Hematopoietic multipotent progenitor cell treated with erythropoietin and hydrocortisone succinate and interleukin-3 and kit ligand, for 15 days (in vitro differentiated cells): ENCODE data around the gene PNPLA6.
A peak's percentile ranks its signal among the peaks of the same experiment; 100 is the strongest.

ENCODE experiments used
- DNase-seq: peaks from one replicate; pipeline ENCODE4 v3.0.0-alpha.2; 2015; ENCODE audit warnings: low spot score

Gene PNPLA6

DNA sequence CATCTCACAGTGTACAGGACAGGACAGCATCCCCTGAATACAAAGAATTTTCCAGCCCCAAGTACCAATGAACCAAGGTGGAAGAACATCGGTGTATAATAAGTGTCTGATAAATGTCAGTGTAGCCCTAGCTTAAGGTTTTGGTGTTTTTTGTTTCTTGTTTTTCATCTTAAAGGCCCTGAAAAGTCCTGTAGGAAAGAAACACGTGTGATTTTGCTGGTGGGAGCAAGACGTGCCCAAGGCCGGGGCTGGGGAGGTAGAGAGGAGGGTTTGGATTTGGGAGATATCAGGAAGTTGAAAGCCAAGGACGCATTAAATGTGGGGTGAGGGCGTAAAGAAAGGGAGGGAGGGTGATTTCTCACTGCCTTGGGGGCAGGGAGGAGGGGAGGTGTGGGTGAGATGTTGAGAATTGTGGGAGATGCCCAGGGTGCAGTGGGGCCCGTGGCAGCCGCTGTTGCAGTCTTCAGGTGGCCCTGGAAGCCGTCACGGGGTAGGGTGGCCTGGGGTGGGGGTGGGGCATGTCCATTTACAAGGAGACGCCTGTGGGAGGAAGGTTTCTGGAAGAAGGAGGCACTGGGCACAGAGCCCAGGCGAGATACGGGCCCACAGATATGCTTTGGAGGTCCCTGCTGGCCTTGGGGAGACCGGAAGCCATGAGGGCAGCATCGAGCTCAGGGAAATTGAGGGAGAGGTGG, 66.9 kb downstream of the PNPLA6 start:
- no peak for DNase-seq

DNA sequence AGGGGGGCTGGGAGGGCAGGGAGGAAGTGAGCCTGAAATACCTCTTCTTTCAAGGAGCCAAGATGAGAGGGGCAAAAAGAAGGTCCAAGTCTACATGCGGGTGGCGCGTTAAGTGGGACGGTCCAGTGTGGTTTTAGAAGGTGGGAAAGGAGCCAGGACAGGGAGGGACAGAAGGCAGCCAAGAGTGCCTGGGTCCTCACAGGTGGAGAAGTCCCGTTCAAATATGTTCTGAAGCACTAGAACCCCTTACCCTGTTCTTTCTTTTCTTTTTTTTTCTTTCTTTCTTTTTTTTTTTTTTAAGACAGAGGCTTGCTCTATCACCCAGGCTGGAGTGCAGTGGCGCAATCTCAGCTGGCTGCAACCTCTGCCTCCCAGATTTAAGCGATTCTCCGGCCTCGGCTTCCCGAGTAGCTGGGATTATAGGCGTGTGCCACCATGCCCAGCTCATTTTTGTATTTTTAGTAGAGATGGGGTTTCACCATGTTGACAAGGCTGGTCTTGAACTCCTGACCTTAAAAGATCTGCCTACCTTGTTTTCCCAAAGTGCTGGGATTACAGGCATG, 67.5 kb downstream of the PNPLA6 start:
- no peak for DNase-seq

DNA sequence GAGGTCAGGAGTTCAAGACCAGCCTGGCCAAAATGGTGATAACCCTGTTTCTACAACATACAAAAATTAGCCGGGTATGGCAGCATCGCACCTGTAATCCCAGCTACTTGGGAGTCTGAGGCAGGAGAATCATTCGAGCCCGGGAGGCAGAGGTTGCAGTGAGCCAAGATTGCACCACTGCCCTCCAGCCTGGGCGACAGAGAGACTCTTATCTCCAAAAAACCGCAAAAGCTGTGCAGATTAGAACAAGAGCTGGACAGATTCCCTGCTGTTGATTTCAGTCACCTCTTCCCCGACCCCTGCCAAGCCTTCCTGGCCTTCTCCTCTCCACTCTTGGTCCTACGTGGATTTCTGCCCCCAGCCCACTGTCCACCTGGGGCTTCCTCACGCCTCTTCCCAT, 68.4 kb downstream of the PNPLA6 start:
- no peak for DNase-seq

DNA sequence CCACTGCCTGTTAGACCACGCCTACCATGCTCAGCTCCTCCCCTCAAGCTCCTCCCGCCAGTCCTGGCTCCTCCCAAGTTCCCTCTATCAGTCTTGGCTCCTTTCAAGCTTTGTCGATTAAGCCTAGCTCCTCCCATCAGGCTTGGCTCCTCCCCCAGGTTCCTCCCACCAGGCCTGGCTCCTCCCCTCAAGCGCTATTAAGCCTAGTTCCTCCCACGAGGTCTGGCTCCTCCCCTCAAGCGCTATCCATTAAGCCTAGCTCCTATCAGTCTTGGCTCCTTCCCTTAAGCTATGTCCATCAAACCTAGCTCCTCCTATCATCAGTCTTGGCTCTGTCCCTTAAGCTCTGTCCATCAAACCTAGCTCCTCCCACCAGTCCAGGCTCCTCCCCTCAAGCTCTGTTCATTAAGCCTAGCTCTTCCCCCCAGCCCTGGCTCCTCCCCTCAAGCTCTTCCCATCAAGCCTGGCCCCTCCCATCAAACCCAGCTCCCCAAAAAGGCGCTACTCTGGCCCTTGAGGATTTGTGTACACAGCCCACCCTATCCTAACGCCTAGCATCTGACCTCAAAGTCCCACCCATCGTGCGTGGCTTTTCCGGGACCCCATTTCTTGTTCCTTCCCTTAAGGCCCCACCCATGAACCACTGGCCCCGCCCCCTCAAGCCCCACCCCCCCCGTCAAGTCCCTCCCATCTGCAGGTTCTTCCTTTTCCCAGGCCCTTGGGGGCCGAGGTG, 70.1 kb downstream of the PNPLA6 start:
- peak; percentile 66 for DNase-seq

DNA sequence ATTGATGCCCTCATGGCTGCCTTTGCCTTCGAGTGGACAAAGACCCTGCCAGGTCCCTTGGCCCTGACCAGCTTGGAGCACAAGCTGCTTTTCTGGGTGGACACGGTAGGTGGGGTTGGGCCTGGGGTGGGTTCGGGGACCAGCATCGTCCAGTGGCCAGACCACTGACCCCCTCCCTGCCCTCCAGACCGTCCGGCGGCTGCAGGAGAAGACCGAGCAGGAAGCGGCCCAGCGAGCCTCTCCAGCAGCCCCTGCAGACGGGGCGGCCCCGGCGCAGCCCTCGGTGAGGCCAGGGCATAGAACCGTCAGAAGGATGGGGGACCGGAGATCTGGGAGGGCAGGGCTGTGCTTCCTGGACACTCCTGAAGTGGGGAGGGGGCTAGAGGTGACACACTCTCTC, 70.8 kb downstream of the PNPLA6 start:
- no peak for DNase-seq

DNA sequence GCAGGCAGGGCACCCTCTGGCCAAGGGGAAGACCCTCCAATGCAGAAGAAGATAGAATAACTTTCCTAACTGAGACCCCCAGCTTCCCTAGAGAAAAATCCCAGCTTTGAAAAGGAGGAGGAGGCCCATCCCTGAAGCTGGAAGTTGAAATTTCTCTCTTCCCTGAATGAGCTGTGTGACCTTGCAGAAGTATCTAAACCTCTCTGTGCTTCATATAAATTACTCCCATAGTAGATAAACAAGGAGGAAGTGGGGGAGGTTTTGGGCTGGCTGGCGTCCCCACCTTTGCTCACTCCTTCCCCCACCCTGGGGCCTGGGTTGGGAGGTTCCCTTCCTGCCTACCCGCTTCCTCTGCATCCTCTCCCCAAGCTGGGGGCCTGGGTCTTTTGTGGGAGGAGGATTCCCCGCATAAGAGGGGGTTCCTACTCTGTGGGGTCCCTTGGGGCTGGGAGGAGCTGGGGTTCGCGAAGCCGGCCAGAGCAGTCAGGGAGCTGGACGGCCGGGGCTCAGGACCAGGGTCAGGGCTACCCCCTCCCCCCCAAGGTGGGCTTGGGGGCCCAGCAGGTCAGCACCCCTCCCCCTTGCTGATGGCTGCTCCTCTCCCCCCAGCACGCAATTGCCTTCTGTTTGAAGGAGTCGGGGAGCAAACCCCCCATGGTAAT, 71.8 kb downstream of the PNPLA6 start:
- no peak for DNase-seq

DNA sequence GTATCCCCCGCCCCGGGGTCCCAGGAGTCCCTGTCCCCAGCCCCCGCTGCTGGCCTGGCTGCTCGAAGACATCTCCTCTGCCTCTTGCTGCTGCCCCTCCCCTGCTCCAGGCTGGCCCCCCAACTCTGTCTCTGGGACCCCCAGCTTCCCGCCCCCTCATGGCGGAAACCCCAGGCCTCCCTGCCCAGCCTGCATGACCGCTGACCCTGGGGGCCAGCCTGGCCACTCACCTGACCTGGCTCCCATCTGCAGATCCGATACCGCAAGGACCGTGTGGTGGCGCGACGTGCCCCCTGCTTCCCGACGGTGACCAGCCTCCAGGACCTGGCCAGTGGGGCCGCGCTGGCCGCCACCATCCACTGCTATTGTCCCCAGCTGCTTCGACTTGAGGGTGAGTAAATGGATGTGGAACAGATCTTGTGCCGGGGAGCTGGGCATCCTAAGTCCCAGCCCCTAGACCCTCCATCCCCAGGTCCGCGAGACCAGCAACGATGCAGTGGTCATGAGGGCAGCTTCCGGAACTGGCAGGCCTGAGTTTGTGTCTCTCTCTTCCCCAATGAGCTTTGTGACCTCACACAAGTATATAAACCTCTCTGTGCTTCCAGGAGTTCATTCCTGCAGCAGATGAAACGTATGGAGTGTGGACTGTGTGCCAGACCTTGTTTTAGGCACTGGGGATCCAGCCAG, 72.5 kb downstream of the PNPLA6 start:
- DNase-seq, result no peak

DNA sequence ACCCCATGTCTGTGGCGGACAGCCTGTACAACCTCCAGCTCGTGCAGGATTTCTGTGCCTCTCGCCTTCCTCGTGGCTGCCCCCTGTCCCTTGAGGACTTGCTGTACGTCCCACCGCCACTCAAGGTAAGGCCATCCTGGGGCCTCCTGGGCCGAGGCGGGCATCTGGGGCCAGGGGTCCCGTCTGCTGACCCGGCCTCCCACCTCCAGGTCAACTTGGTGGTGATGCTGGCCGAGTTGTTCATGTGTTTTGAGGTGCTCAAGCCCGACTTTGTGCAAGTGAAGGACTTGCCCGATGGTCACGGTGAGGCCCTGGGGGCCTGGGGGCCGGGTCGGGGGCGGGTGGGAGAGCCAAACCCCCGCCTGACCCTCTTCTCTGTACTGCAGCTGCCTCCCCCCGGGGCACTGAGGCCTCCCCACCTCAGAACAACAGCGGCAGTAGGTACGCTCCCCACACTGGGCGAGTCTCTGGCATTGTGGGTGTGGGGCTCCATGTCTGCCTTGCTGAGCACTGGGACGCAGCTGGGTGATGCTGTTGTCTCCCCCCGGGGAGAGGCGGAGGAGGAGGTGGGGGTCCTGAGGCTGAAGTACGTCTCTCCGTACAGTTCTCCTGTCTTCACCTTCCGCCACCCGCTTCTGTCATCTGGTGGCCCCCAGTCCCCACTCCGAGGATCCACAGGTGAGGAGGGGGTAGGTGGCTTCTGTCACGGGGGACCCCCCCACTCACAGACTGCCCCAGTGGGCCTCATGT, 75.1 kb downstream of the PNPLA6 start:
- no peak for DNase-seq
